HG02852 (cell line): ENCODE measurements around the gene ODF4.

Source experiments
- ATAC-seq: cut with Tn5 transposase; IDR thresholded peaks from one replicate; pipeline ENCODE4 v1.9.1; 2021; ENCODE audit warnings: mild to moderate bottlenecking, moderate library complexity; ENCODE audit not compliant: unreplicated experiment

ODF4 gene, protein sequence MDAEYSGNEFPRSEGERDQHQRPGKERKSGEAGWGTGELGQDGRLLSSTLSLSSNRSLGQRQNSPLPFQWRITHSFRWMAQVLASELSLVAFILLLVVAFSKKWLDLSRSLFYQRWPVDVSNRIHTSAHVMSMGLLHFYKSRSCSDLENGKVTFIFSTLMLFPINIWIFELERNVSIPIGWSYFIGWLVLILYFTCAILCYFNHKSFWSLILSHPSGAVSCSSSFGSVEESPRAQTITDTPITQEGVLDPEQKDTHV

DNA sequence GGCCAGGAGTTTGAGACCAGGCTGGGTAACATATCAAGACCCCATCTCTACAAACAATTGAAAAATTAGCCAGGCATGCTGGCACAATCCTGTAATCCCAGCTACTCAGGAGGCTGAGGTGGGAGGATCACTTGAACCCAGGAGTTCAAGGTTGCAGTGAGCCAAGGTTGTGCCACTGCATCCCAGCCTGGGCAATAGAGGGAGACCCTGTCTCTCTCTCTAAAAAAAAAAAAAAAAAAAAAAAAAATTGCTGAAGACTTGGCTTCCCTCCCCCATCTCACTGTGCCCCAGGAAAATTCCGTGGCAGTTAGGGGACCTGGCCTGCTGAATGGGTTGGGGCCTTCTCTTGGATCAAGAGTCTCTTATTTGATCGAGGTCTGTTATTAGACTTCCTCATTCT, at the start of gene ODF4:
TSS of gene ODF4 (plus strand) at position 301 of the 400 bp plus-strand sequence. CDS start 212 bp downstream, outside the sequence.
- no peak for ATAC-seq

DNA sequence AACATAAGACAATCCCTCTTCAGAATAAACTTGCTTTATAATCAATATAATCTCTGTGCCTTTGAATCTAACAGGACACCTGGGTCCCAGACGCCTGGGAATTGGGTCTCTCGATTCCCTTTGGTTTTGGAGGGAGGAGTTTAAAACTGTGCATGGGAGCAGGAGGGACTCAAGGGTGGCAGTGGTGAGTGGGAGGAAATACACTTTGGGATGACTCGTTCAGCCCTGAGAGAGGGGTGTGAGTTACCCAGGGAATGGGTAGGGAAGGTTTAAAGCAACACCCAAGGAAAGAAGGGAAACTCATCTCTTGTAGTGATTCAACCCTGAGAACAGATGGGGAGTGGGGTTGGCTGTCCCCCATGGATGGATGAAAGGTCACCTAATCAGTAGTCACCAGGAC, 49.6 kb upstream of the ODF4 start:
- no peak for ATAC-seq

DNA sequence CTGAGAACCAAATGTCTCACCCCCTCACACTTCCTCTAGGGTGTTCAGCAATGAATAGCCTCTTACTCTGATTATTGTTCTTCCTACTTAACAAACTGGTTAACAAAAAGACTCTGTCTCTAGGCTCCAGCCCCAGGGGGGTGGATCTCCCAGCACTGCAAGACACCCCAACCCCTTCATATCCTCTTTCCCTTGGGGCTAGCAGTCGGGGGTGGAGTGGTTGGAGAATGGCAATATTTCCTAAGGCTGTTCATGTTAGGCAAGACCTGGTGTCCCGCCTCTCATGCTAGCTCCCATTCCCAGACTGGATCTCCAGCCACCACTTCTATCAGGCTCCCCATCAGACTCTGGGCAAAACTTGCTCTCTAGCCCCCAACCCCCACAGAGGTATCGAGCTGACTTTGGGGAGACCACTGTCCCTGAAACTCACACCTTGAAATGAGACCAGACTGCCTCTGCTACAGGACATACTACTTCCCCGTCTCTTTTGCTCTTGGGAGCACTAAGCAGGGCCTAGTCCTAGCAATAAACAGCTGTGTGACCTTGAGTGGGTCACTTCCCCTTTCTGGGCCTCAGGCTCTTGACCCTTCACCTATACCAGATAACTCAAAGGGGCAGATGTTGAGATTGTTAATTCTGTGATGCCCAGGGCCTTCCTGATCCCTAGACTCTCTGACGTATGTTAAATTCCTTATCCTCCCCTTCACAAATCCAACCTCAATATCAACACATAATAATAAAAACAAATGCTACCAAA, 46.8 kb upstream of the ODF4 start:
- ATAC-seq: no peak

DNA sequence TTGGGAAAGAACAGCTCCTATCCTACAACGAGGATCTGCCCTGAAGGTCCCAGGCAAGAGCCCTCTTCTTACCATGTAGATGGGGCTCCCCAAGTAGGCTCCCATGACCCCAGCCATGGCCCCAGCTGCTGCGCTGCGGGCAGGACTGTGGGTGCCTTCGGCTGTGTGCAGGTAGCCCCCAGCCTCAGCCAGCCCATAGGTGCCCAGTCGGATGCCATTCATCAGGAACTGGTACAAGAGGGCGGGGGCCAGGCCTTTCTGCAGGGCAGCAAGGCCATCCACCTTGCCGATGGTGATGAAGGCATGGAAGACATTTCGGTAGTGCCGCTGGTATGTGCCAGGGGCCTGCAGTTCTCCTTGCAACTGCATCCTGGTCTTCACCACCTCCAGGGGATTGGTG, 45.3 kb upstream of the ODF4 start:
- no peak for ATAC-seq

DNA sequence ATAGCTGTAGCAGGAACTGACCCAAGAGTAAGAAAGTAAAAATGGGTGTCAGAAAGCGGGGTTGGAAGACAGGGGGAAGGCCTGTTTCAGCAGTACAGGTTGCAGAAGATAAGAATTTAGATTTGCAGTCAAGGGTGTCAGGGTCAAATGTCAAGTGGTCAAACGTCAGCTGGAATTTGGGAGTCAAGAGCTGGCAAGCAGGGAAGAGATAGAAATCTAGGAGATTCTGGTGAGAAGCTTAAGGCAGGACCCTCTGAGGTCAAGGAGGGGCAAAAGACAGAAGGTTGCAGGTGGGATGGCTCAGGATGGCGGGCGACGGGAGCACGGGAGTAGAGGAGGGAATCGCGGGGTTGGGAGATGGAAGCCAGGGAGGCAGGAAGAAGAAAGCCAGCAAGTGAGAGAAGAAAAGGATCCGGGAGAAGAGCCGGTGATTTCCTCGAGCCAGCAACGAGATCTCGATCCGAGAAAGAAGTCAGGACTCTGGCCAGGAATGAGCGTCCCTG, 44.8 kb upstream of the ODF4 start:
- no peak for ATAC-seq

DNA sequence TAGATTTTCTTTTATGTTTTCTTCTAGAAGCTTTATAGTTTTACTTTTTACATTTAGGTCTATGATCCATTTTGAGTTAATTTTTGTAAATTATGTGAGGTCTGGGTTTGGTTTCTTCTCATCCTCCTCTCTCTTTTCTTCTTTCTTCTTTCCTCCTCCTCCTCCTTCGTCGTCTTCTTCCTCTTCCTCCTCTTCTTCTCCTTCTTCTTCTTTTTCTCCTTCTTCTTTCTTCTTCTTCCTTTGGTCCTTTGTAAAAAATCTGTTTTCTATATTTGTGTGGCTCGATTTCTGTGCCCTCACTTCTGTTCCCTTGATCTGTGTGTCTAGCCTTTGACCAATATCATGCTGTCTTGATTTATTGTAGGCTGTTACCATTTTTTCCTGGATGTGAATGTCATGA, 39.4 kb upstream of the ODF4 start:
- ATAC-seq: no peak

DNA sequence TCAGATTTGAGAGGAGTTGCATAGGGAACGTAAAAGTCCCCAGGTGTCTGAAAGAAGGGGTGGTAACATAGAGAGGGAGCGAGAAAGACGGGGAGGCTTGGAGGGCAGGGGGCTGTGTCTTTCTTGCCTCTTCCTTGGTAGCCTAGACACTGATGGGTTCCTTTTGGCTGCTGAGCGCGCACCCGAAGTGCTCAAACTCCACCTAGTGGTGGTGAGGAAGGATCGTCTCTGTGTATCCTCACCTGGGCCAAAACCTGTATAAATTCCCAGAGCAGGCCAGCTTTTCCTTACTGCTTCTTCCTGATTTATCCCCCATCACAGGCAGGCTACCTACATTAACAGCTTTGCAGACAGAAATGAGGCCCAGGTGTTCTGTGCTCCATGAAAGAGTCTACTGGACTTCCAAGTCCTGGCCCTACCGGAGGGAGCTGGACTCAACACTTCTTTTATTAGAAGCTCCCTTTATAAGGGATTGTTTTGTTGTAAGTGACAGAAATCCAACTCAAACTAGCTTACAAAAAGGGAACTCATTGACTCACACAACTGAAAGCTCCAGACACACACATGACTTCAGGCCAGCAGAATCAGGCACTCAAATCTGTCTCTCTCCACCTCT, 38.9 kb upstream of the ODF4 start:
- ATAC-seq: peak; percentile 48

DNA sequence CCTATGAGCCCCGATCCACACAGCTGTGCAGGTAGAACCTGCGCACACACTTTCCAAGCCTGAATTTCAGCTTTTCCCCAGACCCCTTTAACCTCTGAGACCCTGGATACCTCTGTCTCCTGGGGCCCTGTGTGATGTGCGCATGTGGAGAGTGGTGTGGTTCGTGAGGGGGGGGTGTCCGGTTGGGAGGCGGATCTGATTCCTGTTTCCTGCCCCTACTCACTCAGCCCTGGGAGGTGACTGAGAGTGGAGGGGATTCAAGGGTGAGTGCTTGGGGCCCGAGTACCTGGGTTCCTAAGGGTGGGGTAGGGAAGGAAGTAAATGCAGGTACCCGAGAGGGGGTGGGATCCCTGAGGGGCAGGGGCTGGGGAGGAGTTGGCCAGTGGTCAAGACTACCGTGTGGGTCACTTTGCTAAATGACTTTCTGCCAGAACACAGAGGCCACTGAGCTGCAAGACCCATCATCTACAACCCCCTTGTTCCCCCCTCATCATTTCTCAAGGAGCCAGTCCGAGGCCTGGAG, 29.0 kb upstream of the ODF4 start:
- no peak for ATAC-seq

DNA sequence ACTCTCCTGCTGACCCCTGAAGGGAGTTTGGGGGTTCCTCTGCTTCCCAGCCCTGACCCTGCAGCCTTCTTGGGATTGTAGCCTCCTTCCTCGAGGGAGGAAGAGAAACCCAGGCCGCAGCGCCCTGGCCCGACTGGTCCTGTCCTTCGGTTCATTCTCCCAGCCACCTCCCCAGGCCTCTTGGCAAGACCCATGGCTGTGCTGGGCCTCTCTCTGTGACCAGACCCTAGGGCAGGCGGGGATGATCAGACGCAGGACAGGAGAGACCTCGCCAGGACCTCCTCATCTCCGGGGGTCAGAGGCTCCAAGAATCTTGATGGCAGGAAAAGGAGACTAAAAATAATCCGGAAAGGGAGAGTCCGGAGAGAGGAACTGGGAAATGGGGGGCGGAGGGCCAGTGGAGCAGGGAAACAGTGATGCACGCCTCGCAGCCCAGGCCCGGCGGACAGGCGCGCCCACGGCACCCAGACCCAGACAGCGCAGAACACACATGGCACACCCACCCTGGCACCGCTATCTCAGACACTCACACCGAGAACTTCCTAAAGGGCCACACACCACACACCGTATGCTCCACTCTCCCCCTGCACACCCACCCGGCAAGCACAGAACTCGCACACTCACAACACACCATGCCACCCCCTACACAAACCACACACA, 28.4 kb upstream of the ODF4 start:
- no peak for ATAC-seq

DNA sequence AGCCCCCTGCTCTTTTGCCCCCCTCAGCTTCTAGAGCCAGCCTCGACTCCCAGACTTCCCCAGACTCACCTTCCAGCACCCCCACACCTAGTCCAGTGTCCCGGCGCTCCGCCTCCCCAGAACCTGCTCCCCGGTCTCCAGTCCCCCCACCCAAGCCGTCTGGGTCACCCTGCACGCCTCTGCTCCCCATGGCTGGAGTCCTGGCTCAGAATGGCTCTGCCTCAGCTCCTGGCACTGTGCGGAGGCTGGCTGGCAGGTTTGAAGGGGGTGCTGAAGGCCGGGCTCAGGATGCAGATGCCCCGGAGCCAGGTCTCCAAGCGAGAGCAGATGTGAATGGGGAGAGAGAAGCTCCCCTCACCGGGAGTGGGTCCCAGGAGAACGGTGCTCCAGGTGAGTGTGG, 27.4 kb upstream of the ODF4 start:
- no peak for ATAC-seq

DNA sequence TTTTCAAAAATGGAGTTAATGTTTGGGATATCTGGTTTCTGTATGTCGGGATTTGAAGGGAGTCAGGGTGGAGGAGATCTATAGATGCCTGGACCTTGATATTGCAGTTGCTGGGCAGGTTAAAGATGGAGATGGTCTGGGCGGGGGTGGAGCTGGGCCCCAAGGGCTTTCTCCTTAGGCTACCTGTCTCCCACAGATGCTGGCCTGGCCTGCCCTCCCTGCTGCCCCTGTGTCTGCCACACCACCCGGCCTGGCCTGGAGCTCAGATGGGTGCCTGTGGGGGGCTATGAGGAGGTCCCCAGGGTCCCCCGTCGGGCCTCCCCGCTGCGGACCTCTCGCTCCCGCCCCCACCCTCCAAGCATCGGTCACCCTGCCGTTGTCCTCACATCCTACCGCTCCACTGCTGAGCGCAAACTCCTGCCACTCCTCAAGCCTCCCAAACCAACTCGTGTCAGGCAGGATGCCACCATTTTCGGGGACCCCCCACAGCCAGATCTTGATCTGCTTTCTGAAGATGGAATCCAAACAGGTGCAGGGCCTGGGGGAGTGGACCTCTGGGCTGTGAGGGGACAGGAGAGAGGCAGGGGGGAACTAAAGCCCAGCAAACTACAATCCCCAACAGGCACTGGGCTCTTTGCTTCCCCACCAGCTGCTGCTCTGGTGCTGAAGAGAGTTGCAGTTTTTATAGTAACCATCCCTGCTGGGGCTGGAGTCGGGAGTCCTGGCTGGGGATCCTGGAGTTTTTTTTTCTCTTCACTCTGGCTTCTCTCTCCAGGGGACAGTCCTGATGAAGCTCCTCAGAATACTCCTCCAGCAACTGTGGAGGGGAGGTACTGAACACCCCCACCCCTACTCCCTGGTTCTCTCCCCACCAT, 26.7 kb upstream of the ODF4 start:
- ATAC-seq: no peak

DNA sequence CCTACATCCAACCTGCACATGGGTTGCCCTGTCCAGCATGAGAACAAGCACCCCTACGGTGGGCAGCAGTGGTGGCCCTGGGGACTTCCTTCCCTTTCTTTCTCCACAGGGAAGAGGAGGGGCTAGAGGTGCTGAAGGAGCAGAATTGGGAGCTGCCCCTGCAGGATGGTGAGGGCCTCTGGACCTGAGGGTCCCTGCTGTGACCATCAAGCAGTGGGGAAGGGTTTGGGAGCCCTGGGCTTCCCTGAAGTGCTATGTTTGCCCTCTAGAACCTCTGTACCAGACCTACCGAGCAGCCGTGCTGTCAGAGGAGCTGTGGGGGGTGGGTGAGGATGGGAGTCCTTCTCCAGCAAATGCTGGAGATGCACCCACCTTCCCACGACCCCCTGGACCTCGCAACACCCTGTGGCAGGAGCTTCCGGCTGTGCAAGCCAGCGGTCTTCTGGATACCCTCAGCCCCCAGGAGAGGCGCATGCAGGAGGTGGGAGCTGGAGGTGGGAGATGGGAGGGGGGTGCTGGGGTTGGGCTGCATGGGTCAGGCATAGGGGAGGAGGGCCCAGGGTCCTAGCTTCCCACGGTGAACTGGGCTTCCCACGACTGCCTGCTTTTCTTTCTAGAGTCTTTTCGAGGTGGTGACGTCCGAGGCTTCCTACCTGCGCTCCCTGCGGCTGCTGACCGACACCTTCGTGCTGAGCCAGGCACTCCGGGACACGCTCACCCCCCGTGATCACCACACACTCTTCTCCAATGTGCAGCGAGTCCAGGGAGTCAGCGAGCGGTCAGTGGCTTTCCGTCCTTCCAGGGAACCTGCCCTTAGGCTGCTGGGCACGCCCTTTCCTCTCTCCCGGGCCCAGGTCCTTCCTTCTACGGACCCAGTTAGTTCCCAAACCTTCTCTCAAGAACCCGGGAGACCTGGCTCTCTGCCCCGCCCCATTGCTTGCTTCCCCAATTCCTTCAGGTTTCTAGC, 24.6 kb upstream of the ODF4 start:
- ATAC-seq: no peak

DNA sequence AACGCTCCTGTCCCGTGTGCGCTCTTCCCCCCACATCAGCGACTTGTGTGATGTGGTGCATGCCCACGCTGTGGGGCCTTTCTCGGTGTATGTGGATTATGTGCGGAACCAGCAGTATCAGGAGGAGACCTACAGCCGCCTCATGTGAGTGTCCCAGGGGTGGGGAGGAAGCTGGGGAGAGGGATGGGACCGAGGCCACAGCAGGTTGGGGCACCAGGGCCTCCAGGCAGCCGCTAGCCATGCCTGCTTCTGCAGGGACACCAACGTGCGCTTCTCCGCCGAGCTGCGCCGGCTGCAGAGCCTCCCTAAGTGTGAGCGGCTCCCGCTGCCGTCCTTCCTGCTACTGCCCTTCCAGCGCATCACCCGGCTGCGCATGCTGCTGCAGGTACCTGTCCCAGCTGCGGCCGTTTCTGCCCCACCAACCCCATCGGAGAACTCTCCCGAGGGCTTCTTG, 23.8 kb upstream of the ODF4 start:
- ATAC-seq: no peak

DNA sequence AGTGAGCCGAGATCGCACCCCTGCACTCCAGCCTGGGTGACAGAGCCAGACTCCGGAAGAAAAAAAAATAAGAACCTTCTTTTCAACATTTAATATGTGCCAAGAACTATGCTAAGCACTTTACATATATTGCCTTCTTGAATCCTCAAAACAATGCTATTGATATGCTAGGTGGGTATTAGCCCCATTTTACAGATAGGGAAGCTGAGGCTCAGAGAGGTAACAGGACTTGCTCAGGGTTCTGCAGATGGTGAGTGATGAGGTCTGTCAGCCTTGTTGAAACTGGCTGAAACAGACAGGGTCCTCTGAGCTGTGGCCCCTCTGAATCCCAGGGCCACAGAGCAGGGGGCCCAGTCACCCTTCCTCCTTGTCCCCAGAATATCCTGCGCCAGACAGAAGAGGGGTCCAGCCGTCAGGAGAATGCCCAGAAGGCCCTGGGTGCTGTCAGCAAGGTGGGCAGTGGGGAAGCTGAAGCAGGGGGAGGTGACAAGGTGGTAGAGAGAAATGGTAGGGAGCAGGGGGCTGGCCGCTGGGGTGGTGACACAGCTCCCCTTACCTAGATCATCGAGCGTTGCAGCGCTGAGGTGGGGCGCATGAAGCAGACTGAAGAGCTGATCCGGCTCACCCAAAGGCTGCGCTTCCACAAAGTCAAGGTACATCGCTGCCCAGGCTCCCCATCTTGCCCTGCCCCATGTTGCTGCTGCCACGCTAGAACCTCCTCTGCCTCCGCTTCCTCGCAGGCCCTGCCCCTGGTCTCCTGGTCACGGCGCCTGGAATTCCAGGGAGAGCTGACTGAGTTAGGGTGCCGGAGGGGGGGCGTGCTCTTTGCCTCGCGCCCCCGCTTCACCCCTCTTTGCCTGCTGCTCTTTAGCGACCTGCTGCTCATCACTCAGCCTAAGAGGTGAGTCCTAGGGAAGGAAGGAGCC, 21.4 kb upstream of the ODF4 start:
- no peak for ATAC-seq

DNA sequence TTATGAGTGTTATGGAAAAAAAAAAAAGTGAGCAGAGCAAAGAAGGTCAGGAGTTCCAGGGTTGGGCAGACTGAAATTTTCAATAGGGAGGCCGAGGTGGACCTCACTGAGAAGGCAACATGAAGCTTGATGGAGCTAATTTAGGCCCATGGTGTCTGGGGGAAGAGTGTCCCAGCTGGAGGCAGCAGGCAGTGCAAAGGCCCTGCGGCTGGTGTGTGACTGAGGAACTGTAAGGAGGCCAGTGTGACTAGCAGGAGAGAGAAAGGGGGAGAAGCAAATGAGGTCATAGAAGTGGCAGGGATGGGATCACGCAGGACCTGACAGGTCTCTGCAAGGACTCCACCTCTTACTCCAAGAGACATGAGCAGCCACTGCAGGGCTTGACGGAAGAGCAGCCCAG, 19.4 kb upstream of the ODF4 start:
- ATAC-seq: no peak

DNA sequence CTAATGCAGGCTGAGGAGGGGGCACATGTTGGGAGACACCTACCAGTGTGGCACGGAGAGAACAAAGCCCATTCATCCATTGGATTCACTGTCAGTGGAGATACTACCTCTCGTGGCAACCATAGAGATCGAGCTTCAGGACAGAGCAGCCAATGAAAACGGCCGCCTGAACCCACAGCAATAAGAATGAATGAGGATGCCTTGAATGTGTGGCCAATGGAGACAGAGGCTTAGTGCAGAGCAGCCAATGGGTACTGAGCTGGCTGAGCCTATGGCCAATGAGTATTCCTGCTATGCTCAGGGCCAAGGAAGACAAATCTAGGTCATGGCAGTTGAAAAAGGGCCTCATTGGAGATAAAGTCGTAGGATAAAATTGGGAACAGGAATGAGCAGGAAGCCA, 18.6 kb upstream of the ODF4 start:
- ATAC-seq: no peak

DNA sequence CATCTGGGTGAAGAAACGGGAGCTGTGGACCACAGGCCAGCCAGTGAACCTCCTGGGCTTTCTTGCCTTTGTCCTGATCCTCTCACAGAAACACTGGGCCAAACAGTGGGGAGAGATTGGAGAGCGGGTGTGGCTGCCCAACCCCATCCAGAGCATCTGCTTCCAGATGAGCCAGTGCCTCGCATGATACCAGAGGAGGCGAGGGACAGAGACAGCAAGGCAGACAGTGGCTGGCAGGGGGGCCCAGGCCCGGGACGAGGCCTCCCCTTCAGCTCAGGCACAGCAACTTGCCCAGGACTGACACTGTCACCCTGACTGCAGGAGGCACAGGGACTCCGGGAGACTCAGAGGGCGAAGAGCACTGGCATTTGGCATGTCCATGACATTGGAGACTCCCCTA, 17.6 kb upstream of the ODF4 start:
- ATAC-seq: no peak

DNA sequence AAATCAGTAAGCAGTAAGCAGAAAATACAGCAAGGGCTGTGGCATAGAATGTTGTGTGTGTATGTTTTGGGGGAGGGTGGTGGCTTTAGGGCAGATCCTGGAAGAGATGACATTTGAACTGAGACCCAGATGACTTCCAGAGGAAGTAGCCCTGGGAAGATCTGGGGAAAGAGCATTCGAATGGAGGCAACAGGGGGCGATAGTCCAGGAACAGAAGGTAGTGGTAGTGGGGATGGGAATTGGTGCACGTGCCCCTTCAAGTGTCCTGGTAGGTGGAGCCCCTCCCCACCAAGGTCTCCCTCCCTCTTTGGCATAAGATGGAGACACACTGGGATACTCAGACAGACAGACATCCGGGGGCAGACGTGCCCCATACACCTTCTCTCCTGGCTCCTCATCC, 15.5 kb upstream of the ODF4 start:
- ATAC-seq: no peak
